Small intestine (tissue), 7 donors: ENCODE measurements around the gene LIPK. TPM values are rescaled to one million over a fixed set of nuclear protein-coding genes. Genes with fewer than 3 reads are reported as not detected.

ENCODE experiments used
- DNase-seq, 2 donors: peaks; one replicate each; pipeline versions ENCODE4 v3.0.0 to v3.0.0-alpha.2; 2013
- FAIRE-seq: peaks from 2 replicates; lab custom pipeline; 2012; peaks lifted over from hg19 to GRCh38; lab: Jason Lieb, UNC
- H3K27ac ChIP-seq, 3 donors: one replicate each; pipeline ENCODE4 v1.5.1; 2013; ENCODE audit warnings: low read length in 2 of 3, mild to moderate bottlenecking in 2 of 3, control low read depth in 1 of 3, inconsistent platforms in 1 of 3, low read depth in 1 of 3, moderate library complexity in 1 of 3
- H3K27me3 ChIP-seq, 3 donors: one replicate each; pipeline ENCODE4 v1.6.1; 2013; ENCODE audit warnings: low read length in 3 of 3, inconsistent platforms in 1 of 3; ENCODE audit not compliant: control insufficient read depth in 3 of 3, insufficient read depth in 3 of 3
- H3K36me3 ChIP-seq, 3 donors: one replicate each; pipeline ENCODE4 v1.6.1; 2013; ENCODE audit warnings: low read length in 3 of 3, inconsistent platforms in 1 of 3, low read depth in 1 of 3, mild to moderate bottlenecking in 1 of 3, moderate library complexity in 1 of 3; ENCODE audit not compliant: control insufficient read depth in 3 of 3, insufficient read depth in 2 of 3
- H3K4me1 ChIP-seq, 3 donors: one replicate each; pipeline ENCODE4 v1.6.1; 2013; ENCODE audit warnings: low read length in 2 of 3, inconsistent platforms in 1 of 3, low read depth in 1 of 3, mild to moderate bottlenecking in 1 of 3, moderate library complexity in 1 of 3; ENCODE audit not compliant: control insufficient read depth in 3 of 3, insufficient read depth in 2 of 3
- H3K4me3 ChIP-seq, 3 donors: one replicate each; pipeline ENCODE4 v1.5.1; 2013; ENCODE audit warnings: low read length in 3 of 3, control low read depth in 1 of 3, inconsistent platforms in 1 of 3, low read depth in 1 of 3, mild to moderate bottlenecking in 1 of 3, moderate library complexity in 1 of 3
- H3K9me3 ChIP-seq, 2 donors: one replicate each; pipeline ENCODE4 v1.6.1; 2013; ENCODE audit warnings: low read depth in 1 of 2, low read length in 1 of 2; ENCODE audit not compliant: control insufficient read depth in 2 of 2, insufficient read depth in 1 of 2
- WGBS, 3 donors: extraction: QIAGEN DNeasy Blood & Tissue Kit; methylation state at CpG; one replicate each; pipeline ENCODE4 v1.1.7; 2013; 5-methylcytosine and 5-hydroxymethylcytosine counted together
- polyA plus RNA-seq, 4 donors: library from polyadenylated mRNA; stranded (reverse) in 3 of 4; unstranded in 1 of 4; fragments of 200-250 nt in 3 of 4; fragments of 120-200 nt in 1 of 4; gene quantifications; one replicate each; pipeline versions ENCODE4 v1.2.1 to v1.2.3, GENCODE V29; 2013
- donor health status: healthy with polysubstance abuse.
- donor health status: control.
- donor health status: control.
- donor health status: Bipolar disorder and iron deficiency.
- donor health status: healthy.

Gene LIPK
- polyA plus RNA-seq, 4 donors: not detected

GRCh38 chr10:88793712-88794299 is 87.8 kb downstream of the LIPK start:
- WGBS, 3 donors: 33 to 44% (median 33%) methylated on average over 2 of the region's 2 CpGs
- H3K9me3 ChIP-seq: no peaks in the 10 kb centered on the region
- no peaks in the 10 kb centered on the region for H3K27me3 ChIP-seq
- DNase-seq: no peak
- H3K4me1 ChIP-seq: no peaks in the 10 kb centered on the region
- no peak for FAIRE-seq
- H3K36me3 ChIP-seq: no peaks in the 10 kb centered on the region
- no peak overlapping the region for H3K4me3 ChIP-seq
- no peak overlapping the region for H3K27ac ChIP-seq

DNA sequence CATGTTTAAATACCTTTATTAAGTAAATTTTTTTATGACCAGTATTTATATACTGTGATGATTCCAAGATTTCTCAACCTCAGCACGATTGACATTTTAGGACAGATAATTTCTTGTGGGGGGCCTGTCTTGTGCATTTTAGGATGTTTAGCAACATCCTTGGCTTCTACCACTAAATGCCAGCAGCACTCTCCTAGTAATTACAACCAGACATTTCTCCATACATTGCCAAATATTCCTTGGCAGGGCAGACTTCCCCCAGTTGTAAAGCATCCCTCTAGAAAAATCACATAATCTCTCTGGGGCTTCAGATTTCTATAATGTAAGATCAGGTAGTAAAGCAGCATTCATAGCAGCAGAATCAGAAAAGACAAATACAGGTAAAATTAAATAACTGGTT is 88.7 kb downstream of the LIPK start:
- no peak for DNase-seq
- Histone ChIP-seq H3K36me3 (no peaks in the 10 kb centered on the region), H3K9me3 (no peaks in the 10 kb centered on the region), H3K27me3 (no peaks in the 10 kb centered on the region), H3K27ac (no peak overlapping the region), H3K4me1 (no peaks in the 10 kb centered on the region), H3K4me3 (no peak overlapping the region)
- WGBS, 3 donors: 78 to 82% (median 81%) methylated on average over 1 of the region's 1 CpG
- no peak for FAIRE-seq

GRCh38 chr10:88800152-88801125 is 94.4 kb downstream of the LIPK start:
- Histone ChIP-seq H3K27ac (no peak overlapping the region), H3K4me1 (no peaks in the 10 kb centered on the region), H3K27me3 (no peaks in the 10 kb centered on the region), H3K9me3 (no peaks in the 10 kb centered on the region), H3K36me3 (no peaks in the 10 kb centered on the region), H3K4me3 (no peak overlapping the region)
- WGBS, 3 donors: 89 to 90% (median 89%) methylated on average over 2 of the region's 2 CpGs
- FAIRE-seq: no peak
- no peak for DNase-seq

Other genes starting within 250 kb of the LIPK start
- gene RNLS, start 122.9 kb upstream of the LIPK start, polyA plus RNA-seq: 10 to 100 TPM in 3 of 4 donors, 1 to 10 TPM in 1; 8.6 to 24.0 (median 12.8) TPM
- gene LIPJ, start 119.5 kb upstream of the LIPK start, polyA plus RNA-seq: under 1 TPM in 2 of 4 donors, not detected in 2; 0.10 to 0.31 TPM
- 10 to 100 TPM in 1 of 4 donors, 1 to 10 TPM in 2, not detected in 1; 4.5 to 44.3 (median 7.6) TPM for gene LIPF, start 41.8 kb upstream of the LIPK start, polyA plus RNA-seq
- gene LIPN, start 53.8 kb downstream of the LIPK start, polyA plus RNA-seq: under 1 TPM in 1 of 4 donors, not detected in 3; 0.04 TPM
- gene LIPM, start 96.5 kb downstream of the LIPK start, polyA plus RNA-seq: under 1 TPM in 1 of 4 donors, not detected in 3; 0.13 TPM
- gene ANKRD22, start 145.6 kb downstream of the LIPK start, polyA plus RNA-seq: 1 to 10 TPM in 3 of 4 donors, under 1 TPM in 1; 0.81 to 8.5 (median 2.2) TPM
- gene STAMBPL1, start 174.0 kb downstream of the LIPK start, polyA plus RNA-seq: 10 to 100 TPM in 2 of 4 donors, 1 to 10 TPM in 2; 2.9 to 27.7 (median 9.4) TPM
- 100 to 1,000 TPM in 2 of 4 donors, 10 to 100 TPM in 1, 1 to 10 TPM in 1; 6.5 to 274 (median 82.6) TPM for gene ACTA2, start 246.5 kb downstream of the LIPK start, polyA plus RNA-seq